COLO829 (cell line): ENCODE results near the gene TRAF5.

Experiments used
- DNase-seq: peaks from one replicate; pipeline ENCODE4 v3.0.0; 2012; ENCODE audit warnings: low spot score

TRAF5 gene

DNA sequence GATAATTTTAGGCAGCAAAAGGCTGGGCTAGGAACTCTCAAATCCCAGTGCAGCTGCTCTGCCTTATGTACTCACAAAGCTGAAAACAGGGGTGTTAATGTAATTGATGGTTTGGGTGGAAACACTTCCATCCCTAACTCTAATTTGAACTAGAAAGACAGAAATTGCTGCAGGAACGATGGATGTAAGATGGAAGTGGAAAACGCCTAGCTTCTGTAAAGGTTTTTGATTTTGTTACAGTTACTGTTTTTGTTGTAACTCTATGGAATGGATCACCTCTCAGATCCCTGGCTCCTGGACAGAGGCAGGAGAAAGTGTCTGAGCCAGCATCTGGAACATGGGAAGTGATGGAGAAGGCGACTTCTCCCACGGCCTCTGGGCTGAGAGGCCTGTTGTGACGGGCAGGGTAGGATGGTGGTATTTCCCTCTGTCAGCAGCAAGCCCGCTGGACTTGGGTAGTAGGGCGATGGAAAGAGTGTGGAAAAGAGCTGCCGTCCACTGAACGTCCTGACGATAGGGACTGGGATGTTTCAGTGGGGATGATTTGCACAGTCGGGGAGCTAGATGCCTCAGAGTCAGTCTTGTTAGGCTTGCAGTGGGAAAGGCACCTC is 1.6 kb downstream of the TRAF5 start:
- DNase-seq: no peak

DNA sequence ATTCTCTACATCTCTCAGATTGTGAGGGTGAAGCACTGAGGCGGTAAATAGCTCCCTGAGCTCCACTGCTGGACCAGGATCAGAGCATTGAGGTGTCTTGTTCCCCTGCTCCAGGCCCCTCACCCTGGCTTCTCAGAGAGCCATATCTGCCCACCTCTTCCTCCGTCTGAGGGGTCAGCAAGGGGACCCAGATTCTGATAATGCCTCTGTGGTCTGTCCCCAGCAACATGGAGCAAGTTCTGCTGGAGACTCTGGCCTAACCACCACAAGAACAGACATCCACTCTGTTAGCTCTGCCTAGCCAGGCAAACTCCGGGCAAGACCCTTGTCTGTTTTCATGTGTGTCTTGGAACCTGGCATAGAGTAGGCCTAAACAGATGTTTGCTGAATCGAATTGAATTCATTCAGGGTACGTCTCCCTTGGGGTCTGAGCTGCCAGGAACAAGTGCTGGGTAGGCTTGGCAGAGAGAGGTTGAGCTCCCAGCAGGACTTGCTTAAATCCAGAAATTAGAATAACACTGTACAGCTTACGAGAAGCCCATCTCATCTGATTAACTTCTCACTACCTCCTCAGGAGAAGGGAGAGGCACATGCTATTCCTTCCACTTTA is 2.3 kb downstream of the TRAF5 start:
- DNase-seq: no peak

DNA sequence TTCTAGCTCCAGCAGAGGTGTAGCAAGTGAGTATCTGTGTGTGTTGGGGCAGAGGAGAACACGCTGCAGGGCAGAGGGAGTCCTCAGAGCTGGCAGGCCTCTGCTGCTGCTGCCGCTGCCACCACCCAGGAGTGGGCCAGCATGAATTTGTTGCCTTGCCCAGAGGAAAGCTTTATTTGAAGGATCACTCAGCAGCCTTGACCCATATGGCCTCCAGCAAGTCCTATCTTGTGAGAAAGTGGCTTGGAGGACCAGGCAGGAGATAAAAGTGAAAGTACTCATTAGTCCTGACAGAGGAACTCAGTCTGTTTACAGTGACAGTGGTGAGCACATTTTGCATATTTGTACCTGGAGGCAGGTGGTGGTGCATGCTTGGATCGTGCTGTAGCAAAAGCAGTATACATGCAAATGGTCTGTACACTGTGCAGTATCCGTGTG is 3.1 kb downstream of the TRAF5 start:
- no peak for DNase-seq

DNA sequence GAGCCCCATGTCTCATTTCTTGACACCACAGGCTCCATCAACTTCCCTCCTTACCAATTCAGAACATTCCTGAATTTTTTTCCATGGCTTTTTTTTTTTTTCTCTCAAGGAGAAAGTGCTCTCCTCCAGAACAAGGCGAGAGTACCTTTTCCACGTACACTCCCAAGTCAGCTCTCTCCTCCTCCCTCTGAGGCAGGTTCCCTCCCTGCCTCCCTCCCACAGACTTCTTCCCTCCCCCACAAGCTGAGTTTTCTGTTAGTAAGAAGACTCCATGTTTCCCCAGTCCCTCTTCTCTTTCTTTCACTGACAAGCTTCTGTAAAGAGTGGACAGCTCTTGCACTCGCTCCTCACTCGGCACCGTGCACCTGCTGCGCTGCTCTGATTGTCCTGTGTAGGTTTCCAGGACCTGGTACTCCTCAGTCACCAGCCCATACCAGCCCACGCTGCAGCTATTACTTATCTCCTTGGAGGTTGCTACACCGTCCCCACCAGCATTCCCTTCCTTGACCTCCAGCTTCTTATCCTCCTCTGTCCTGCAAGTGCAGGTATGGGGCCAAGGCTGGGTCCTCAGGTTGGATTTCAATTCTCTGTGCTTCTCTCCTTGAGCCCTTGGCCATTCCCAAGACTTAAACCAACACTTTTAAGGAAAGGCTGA is 3.8 kb downstream of the TRAF5 start:
- no peak for DNase-seq

DNA sequence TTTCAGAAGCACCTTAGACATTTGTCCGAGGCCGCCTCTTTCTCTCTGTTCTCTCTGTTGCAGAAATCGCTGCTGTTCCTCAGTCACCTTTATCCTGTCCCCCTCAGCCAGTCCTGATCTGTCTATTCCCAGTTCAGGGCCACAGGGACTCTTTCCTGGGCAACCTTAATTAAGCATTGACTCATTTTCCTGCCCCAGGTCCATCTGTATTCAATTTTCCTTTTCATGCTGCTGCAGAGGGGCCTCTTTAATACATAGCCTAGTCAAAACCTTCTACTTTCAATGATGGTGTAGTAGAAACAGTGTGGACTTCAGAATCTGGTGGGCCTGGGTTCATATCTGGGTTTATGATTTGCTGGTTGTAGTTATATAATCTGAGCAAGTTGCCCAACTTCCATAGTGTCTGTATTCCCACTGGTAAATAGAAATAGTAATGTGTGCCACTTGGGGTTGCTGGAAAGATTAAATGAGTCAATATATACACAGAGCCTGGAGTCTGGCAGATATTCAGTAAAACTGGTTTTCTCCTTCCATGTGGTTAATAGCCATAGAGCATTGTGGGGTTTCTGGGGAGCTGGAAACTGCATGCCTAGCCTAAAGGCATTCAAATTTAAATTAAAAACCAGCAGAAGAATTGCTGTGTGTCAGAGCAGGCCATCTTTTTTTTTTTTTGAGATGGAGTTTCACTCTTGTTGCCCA is 4.5 kb downstream of the TRAF5 start:
- no peak for DNase-seq

DNA sequence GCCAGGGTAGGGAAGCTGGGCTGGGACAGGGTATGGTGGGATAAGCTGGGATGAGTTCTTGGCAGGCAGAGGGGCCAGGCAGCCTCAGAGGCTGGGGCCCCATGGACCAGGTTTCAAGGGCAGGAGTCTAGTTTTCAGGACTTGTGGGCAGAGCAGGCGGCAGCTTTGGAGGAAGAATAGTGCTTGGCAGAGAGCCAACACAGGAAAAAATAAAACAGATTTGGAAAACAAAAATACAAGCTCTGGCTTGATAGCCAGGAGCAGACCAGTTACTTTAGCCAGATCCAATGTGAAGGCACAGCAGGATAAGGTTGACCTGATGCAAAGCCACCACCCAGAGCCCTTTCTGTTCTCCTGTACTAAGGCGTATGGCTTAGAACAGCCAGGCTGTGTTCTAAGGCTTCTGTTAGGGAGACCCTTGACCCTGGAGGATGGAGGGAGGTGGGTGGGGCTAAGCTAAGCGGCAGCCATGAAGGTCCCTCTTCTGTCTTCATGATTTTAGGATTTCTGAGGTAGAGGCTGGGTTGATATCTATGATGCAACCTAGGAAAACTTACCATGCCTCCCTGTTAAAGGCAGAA is 5.5 kb downstream of the TRAF5 start:
- DNase-seq: no peak

DNA sequence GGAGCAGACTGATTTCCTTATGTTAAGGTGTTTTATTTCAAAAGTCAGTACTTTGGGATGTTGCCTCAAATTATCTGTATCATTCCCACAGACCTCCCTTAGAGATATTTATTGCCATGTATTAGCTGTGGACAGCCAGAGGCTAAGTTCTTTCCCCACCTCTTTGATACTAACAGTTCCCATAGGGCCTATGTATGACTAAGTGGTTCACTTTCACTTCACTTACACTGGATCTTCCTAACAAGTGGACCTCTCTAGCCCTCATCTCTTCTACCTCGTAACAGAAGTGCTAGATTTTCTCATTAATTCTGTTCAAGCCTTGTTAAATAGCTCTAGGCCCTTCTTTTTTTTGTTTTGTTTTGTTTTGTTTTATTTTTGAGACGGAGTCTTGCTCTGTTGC is 6.2 kb downstream of the TRAF5 start:
- no peak for DNase-seq

DNA sequence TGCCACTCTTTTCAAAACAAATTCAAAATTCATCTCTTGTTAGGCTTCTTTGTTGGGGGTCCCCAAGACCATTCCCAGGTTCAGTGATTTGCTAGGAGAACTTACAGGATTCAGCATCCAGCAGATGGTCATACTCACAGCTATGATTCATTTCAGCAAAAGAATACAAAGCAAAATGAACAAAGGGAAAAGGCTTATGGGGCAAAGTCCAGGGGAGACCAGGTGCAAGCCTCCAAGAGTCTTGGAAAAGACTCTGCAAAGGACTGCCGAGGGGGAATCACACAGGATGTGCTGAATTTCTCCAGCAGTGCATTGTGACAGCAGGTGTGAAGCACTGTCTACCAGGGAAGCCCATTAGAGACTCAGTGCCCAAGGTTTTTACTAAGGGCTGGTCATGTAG is 7.3 kb downstream of the TRAF5 start:
- no peak for DNase-seq

DNA sequence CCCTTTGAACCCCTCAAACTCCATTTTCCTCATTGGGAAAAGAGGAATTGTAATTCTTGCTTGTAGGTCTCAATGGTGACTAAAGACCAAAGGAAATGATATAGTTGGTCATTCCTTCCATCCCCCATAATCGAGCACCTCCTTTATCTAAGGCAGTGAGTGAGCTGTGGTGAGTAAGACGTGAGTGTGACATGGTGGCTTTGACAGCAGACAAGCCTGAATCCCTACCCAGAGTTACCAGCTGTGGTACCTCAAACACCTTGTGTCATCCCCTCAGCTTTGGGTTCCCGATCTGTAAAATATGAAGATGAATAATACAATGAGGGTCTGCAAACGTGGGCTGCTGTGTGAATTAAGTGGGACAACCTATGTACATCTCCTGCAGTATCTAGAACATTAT is 8.4 kb downstream of the TRAF5 start:
- no peak for DNase-seq

DNA sequence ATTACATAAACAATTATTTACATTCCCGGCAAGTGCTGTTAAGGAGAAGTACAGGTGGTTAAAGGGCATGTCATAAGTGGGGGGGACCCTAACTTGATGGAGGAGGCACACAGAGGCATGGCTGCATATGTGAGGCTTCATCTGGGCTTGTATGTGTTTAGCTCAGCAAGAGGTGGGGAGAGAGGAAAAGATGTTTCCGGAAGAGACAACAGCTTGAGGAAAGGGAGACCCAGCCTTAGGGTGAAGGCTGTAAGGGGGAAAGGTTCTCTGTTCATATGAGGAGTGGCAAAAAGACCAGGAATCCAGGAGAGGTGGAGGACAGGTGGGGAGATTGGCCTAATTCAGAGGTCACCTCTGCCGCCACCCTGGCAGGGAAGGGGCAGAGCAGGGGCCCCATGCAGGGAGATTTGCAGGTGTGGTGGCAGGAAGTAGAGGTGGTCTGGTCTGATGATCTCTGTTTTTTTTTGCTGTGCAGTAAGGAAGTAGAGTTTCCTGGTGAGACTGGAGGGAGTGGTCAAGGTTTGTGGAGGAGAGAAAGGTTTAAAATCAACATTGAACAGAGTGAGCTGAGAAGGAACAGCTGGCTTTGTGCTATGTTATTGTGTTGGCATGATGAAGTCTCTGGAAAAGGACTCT is 9.0 kb downstream of the TRAF5 start:
- DNase-seq: no peak

DNA sequence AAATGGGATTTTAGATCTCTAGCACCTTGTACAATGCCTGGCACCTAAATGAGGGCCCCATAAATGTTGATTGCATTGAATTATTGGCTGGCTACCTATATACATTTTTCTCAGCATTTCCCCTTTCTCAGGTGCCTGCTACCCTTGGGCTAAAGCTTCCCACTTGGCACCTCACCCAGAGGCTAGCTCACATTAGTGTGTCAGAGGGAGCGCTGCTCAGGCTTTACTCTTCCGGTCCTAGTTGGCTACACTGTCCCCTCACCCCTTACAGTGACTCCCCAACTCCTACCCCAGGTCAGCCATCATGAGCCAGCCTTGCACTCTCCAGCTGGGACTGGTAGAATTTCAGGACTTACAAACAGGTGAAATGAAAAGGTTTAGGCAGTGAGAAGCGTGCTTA is 9.5 kb downstream of the TRAF5 start:
- no peak for DNase-seq

DNA sequence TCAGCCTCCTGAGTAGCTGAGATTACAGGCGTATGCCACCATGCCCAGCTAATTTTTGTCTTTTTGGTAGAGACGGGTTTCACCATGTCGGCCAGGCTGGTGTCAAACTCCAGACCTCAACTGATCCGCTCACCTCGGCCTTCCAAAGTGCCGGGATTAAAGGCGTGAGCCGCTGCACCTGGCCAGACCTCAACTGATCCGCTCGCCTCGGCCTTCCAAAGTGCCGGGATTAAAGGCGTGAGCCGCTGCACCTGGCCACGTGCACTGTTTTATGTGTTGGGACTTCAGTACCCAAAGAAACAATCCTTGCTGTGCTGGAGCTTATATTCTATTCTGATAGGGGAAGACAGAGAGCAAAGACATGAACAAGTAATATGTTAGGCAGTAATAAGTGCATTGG is 10.1 kb downstream of the TRAF5 start:
- no peak for DNase-seq

DNA sequence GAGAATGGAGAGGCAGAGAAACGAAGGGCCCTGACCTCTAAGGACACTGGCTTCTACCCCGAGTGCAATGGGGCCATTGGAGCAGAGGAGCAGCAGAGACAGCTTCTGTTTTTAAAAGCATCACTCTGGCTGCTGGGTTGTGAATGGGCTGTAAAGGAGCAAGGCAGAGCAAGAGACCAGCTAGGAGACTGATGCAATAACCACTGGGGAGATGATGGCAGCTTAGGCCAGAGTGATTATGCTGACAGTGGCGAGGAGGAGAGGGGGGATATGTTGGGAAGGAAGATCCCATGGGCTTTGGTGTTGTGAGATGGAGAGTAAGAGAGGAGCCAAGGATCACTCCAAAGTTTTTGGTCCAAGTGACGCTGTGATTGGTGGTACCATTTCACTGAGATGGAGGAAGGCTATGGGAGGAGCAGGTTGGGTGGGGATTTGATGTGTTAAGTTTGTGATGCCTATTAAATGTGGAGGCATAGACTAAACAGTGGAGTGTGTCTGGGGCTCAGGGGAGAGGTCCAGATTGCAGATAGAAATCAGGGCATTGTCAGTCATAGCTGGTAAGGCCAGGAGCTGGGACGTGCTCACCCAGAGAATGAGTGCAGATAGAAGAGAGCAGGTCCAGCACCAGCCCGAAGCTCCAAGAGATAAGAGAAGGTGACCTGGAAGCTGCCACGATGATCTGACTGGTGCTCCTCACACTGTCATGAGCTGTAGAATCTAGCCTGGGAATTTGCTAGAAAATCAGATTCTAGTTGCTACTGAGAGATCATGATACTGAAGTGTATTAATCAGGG is 11.0 kb downstream of the TRAF5 start:
- no peak for DNase-seq

DNA sequence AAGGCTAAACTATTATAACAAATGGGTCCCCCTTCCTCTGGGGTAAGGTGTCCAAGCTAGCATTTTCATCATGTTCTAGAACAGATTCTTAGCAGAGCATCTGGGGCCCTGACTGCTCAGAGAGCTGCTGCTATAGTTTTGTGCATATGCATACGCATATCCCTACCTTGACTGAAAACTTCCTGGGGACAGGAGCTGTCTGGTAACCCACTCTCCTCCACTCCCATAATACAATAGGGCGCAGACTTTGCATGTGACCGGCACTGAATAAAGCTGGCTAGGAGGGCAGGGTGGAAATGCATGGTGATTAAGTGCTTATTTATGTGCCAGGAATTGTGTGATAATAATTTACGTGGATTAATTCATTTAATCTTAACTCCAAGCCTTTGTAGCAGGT is 11.6 kb downstream of the TRAF5 start:
- DNase-seq: no peak

DNA sequence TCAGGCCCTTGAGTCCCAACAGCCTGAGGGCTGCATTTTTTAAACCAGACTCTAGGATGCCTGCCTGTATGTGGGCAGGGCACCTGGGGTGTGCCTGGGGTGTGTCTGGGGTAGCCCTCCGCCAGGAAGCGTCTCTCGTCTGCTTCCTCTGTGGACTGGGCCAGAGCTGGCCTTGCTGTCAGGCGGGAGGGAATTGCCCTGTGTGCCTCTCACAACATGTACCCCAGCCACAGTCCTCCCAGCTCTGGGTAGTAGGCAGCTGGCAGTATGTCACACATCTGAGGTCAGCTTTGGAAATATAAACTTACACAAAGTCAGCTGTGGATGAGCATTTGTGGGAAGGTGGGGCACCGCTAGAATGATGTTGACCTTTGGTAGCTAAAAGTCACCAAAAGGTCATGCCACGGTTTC is 13.0 kb downstream of the TRAF5 start:
- no peak for DNase-seq

DNA sequence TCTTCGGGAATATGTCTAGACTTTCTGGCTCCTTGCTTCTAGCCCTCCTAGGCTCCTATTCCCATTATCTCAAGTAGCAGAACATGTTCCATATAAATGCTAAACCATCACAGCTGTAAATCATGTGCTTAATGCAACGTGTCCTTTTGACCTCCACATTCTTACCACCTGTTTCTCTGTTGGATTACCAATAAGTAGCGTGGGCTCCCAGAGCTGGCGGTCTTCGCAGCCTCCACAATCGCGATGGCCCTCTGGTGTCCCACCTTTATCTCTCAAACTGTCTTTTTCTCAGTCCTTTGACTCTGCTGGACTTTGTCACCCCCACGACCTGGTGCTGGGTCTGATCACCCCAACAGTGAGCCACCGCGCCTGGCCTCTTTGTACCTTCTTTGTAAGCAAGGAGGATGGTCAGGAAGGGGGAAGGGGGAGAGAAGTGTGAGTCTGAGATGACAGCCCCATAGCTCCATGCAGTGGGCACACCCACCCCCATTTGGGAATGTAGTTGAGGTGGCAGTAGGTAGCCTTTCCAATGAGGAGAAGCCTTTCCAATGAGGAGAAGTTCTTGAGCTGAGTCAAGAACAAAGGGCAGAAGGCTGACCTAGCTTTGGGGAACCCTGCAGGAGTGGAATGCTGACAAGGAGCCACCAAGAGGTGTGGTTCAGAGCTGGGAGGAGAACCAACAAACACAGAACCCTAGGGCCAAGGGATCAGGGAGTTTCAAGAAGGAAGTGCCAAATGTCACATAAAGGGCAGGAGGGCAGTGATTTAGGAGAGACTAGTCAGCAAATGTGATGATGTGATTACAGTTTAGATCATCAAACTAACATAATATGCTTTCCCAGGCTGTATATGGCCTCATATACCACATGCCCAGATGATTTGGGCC is 14.2 kb downstream of the TRAF5 start:
- DNase-seq: no peak

DNA sequence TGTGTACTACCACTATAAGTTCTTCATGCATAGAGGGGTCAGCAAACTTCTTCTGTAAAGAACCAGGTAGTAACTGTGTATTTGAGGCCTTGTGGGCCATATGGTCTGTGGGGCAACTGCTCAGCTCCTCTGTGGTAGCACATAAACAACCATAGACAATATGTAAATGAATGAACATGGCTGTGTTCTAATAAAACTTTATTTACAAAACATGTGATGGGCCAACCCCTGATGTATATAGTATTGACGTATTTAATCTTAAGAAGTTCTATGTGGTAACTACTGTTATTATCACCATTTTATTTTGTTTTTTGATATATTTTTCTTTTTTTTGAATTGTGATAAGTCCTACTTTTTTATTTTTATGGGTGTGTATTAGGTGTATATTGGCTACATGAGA is 15.4 kb downstream of the TRAF5 start:
- no peak for DNase-seq

DNA sequence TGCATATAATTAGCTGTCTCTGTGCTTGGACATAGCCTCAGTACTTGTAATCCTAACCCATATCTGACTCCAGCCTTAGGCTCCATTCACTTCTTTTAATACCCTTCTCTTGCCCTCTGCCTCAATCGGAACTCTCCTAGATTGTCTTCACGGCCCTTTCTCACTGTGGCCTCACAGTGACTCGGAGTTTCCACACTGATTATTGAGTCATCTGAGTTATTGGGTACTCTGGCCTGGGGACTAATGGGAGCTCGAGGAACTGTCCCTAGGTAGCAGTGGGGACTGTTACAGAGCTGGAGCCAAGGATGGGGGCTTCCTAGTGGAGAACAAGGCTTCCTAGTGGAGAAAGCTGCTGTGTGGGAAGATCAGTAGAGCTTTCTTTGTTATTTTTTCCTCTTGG is 17.0 kb downstream of the TRAF5 start:
- no peak for DNase-seq

DNA sequence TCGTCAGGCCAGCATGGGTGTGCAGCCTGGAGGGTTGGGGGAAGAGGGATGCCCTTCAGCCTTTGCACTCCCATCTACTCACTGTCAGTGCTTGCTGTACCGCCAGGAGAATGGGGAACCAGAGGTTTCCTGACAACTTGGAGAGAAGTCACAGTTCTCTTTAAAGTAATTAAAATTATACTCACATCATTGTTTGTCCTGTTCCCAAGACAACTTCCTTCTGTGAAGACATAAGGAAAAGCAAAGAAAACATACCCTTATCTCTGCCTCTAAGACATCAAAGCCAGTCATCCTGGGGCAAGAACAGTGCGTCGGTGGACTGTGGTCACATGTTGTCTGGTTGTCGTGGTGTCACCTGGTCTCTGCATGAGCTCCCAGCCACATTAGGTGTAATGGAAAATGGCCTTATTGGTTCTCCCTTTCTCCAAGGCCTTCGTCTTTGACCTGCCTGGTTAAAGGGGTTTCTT is 17.6 kb downstream of the TRAF5 start:
- DNase-seq: no peak

DNA sequence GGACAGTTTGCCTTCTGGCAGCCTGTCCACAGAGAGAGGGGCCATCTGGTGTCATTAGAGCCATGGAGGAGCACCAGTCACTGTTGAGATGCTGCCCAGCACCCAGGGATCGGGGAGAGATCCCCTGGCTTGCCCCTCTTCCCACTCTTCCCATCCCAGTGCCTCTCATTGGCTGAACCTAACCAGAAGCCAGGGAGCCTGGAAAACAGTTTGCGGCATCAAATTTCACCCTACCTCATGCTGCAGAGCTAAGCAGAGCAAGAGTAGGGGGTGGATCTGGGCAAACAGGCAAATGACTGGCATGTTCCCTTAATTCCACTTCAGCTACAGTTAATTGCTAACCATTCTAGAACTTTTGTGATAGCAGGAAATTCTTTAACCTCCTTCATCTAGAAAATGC is 19.1 kb downstream of the TRAF5 start:
- DNase-seq: no peak
